ENCODE data around the gene GNG12.

The GNG12 gene

GRCh38 chr1:67814121-67814772 lies 19.0 kb downstream of the GNG12 start:
- no peak for DNase-seq (ENCODE audit: low read depth)

DNA sequence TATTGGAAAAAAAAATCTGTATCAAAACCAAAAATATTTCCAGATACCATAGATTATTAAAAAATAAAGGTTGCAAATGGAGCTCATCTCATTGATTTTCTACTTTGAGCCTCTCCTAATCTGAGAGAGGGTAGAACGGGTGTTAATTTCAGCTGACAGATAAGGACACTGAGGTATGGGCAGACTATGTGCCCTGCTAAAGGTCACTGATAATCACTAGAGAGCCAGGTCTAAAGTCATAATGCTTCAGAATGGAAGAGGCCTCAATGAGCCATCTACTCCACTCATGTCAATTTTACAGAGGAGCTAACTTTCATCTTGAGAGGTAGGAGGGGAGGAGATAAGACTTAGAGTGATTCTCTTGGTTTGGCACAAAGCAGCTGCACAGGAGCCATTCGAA lies 21.0 kb downstream of the GNG12 start:
- DNase-seq (ENCODE audit: low read depth) = no peak

GRCh38 chr1:67811781-67812180 lies 21.5 kb downstream of the GNG12 start:
- no peak for DNase-seq (ENCODE audit: low read depth)

GRCh38 chr1:67809887-67810286 lies 23.4 kb downstream of the GNG12 start:
- DNase-seq (ENCODE audit: low read depth) = no peak

DNA sequence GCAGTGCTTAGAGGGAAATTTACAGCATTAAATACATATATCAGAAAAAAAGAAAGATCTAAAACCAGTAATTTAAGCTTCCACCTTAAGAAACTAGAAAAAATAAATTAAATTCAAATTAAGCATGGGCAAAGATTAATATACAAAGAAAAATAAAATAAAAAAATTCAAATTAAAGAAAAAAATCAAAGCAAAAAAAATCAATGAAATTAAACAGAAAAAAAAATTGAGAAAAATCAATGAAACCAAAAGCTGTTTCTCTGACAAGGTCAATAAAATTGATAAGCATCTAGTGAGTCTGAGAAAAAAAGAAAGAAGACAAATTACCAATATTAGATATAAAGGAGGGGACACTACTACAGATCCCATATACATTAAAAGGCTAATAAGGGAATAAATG lies 26.0 kb downstream of the GNG12 start:
- no peak for DNase-seq (ENCODE audit: low read depth)

GRCh38 chr1:67804710-67805109 lies 28.6 kb downstream of the GNG12 start:
- DNase-seq (ENCODE audit: low read depth) = no peak

GRCh38 chr1:67803380-67804279 lies 29.6 kb downstream of the GNG12 start:
- no peak for DNase-seq (ENCODE audit: low read depth)

DNA sequence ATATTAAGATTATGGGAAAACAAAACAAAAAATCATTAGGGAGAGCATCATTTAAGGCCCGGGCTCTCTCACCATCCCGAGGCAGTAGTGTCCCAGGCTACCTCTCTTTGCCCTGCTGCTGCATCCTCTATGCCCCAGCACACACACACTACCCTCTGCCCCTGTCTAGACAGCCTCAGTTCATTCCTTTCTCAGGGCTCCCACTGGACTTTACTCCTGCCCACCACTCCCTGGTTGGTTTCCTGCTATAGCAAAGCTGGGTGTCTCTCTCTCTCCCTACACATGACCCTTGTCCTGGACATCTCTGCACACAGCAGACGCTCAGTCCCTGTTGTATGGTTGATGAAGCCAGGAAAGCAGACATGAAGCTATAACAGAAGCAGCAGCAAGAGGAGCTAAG lies 30.7 kb downstream of the GNG12 start:
- no peak for DNase-seq (ENCODE audit: low read depth)

DNA sequence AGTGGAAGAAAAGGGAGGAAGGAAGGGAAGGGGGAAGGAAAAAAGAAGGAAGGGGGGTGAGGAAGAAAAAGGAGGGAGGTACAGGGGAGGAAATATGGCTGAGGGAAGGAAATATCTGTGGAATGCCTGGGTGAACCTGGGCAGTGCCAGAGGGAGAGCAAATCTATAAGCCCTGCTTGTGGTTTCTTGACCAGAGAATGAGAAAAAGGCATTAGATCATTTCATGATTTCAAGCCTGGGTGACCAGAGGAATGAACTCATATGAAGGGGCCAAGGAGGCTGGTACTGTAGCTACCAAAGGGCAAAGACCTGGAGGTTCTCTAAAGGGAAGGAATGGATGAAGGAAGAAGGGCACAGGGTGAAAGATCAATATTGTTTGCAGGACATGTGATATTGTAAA lies 31.4 kb downstream of the GNG12 start:
- DNase-seq (ENCODE audit: low read depth) = no peak

DNA sequence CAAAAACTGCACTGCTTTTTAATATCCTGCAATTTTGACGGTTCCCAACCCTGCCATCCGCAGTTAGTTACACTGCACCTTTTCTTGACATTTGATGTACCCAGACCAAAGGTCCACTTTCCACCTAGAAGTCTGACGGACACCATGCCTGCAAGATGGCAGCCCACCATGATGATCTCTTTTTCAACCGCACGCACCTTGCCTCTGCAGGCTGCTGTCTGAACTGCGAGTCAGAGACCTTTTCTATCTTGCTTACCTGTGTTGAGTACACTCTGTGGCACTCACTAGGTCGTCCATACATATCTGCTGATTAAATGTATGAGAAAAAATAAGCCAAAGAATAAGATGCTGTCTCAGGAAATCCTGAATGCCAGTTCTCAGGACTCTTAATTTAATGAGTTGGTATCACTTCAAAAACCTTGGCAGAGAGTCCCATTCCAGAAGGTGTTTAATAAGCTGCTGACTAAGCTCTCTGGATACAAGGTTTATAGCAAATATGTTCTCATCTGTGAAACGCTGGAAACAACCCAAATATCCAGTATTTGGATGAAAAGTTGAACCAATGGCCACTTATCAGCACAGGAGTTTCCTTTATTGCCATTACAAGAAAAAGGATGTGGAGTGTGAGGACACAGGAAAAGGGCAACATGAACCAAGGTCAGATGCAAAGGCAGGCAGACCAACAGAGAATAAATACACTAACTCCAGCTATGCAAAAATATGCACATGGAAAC lies 37.9 kb downstream of the GNG12 start:
- no peak for DNase-seq (ENCODE audit: low read depth)

DNA sequence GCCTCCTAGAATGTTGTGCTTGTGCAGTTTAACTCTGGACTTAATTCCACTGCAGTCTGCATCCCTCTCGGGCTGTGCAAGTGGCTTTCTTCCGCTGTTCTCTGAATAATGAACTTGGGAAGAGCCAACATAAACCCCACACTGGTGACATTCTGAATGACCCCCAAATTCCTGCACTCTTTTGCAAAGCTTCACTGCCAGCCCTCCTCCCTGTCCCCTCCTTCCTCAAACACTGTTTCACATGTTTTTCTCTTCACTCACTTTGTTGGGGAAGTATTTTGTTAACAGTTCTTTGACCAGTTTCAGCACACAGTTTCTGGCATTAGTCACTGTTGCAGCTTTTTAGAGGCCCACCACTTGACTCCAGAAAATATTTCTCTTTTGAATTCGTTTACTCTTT lies 39.7 kb downstream of the GNG12 start:
- no peak for DNase-seq (ENCODE audit: low read depth)

DNA sequence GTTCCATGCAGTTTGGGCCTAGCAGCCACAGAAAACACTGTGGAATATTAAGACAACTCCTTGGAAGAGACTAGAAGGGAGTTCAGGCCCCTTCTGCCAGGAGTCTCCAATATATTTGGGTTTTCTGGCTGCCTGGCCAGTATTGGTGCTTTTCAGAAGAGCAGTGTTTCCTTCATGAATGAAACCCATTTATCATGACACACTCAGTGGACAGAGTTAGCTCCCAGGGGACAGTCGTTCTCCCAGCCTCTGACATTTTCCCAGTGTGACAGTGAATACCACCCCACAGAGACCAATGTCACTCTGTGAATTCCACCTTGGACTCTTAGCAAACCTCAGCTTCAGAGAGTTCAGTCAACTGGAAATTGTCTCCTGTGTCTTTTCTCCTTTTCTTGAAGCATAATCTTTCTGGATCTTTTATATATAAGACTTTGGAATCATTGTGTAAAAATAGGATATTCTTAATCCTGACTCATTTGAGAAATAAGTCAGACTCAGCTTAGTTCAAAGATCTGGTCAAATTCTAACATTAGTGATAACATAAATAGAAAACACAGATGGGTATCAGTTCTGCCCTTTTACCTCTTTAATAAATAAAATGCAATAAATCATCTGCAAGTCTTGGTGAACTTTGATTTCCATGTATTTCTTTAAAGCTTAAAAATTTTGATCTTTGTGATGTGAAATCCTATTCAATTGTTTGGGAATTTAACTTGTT lies 40.4 kb downstream of the GNG12 start:
- no peak for DNase-seq (ENCODE audit: low read depth)

DNA sequence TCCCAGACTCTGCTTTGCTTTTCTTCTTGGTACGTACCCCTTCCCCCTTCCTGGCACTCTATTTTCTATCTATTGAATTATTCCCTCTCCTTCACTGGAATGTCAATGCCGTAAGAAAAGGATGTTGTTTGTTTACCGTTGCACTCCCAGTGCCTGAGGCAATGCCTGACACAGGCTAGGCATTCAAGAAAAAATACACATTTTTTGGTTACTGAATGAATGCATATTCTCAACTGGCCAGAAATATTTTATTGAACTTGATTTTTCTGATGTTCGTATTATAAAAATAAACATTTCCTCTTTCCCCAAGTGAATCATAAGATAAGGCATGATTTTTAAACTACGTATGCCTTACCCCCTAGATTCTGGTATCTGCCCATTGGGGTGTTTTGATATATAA lies 41.2 kb downstream of the GNG12 start:
- DNase-seq (ENCODE audit: low read depth) = no peak

- DNase-seq (ENCODE audit: low read depth) = no peak
Measured at GRCh38 chr1:67791686-67792085, 41.6 kb downstream of the GNG12 start.

DNA sequence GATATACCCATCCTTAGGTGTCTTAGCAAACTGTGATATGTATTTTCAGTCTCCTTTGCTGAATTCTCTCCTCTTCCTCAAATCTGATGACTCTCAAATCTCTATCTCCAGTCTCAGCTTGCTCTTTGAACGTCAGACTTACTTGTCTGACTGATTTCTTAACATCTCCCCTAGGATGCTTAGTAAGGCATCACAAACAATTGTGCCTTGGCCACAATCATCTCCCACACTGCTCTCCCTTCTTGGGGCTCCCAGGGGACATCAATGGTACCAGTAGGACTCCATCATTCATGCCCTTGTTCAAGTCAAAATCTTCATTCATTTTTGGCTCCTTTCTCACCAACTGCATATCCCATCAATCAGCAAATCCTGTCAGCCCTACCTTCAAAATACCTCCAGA lies 42.0 kb downstream of the GNG12 start:
- DNase-seq (ENCODE audit: low read depth) = no peak

GRCh38 chr1:67790201-67790692 lies 43.0 kb downstream of the GNG12 start:
- DNase-seq (ENCODE audit: low read depth) = no peak

- DNase-seq (ENCODE audit: low read depth) = no peak
Measured at GRCh38 chr1:67789551-67789950, 43.7 kb downstream of the GNG12 start.

- DNase-seq (ENCODE audit: low read depth) = no peak
Measured at GRCh38 chr1:67788904-67789303, 44.4 kb downstream of the GNG12 start.

- DNase-seq (ENCODE audit: low read depth) = no peak
Measured at GRCh38 chr1:67788238-67788790, 45.0 kb downstream of the GNG12 start.

DNA sequence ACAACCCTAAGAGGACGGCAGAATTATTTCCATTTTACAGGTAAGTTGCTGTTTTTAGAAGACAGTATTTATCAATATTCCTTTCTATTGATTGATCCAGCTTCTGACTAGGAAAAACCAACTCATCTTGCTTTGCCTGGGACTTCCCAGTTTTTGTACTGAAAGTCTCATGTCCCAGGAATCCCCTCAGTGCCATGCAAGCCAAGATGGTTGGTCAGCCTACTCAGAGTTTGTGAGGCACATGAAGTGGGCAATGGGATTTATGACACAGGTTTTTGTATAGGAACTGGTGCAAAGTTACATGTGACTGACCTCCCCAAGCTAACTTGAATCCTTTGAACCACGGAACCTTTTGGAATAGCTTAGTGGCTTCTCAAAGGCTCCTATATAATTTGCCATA lies 45.5 kb downstream of the GNG12 start:
- DNase-seq (ENCODE audit: low read depth) = no peak

GRCh38 chr1:67785847-67786753 lies 47.2 kb downstream of the GNG12 start:
- DNase-seq (ENCODE audit: low read depth) = no peak
